ENCODE measurements around the gene TMEM115. TPM values are rescaled to one million over a fixed set of nuclear protein-coding genes. Genes with fewer than 3 reads are reported as not detected.

The TMEM115 gene
- total and polyA plus RNA-seq, 9 of the 15 experiments (the other 6 are each of a cell fraction or from before 2014, with no cell fraction given): 1.6 to 26.9 (median 14.1) TPM

- peak; percentile 75 for TF ChIP-seq REST (IDR thresholded peaks at IDR 0.05; ENCODE audit: borderline replicate concordance)
- TF ChIP-seq REST (CRISPR knock-in tag; IDR thresholded peaks at IDR 0.05; ENCODE audit: low read depth): no peak
- no peak for TF ChIP-seq ZNF668 (CRISPR knock-in tag; IDR thresholded peaks at IDR 0.05)
- no peak for TF ChIP-seq ZNF75A (CRISPR knock-in tag; IDR thresholded peaks at IDR 0.05)
- TF ChIP-seq THRB (CRISPR knock-in tag; conservative IDR thresholded peaks at IDR 0.05): no peak
- TF ChIP-seq NFXL1 (CRISPR knock-in tag; IDR thresholded peaks at IDR 0.05): no peak
- TF ChIP-seq BHLHE40 (IDR thresholded peaks at IDR 0.05; ENCODE audit: low read length): no peak
- no peak for TF ChIP-seq ZNF764 (CRISPR knock-in tag; IDR thresholded peaks at IDR 0.05; ENCODE audit: low read depth)
- no peak for TF ChIP-seq HDGF (IDR thresholded peaks at IDR 0.05)
- no peak for TF ChIP-seq WHSC1 (IDR thresholded peaks at IDR 0.05; ENCODE audit: low read length)
- no peak for TF ChIP-seq ZNF232 (CRISPR knock-in tag; IDR thresholded peaks at IDR 0.05)
- TF ChIP-seq TAF15 (IDR thresholded peaks at IDR 0.05; ENCODE audit: low read depth, low read length): no peak
- no peak for TF ChIP-seq HMGN3 (IDR thresholded peaks at IDR 0.05; ENCODE audit: borderline replicate concordance, extremely low read depth, insufficient read length, low read depth, low read length)
- 0 out of 2 replicates have a peak, but pooled peaks have one; percentile 16 for TF ChIP-seq KLF16 (IDR thresholded peaks at IDR 0.05)
- peak; percentile 53; the same call in 1 of the 2 replicates for TF ChIP-seq CC2D1A (IDR thresholded peaks at IDR 0.05)
- TF ChIP-seq IFI16 (CRISPR knock-in tag; IDR thresholded peaks at IDR 0.05): no peak
- TF ChIP-seq ZNF431 (CRISPR knock-in tag; IDR thresholded peaks at IDR 0.05): no peak
- no peak for TF ChIP-seq HNRNPL (IDR thresholded peaks at IDR 0.05; ENCODE audit: low read depth, low read length)
- 0 out of 4 replicates have a peak, but pooled peaks of 1 of the 2 experiments have one; percentile 24 for TF ChIP-seq HDAC1 (IDR thresholded peaks at IDR 0.05)
- no peak for TF ChIP-seq ZKSCAN8 (CRISPR knock-in tag; IDR thresholded peaks at IDR 0.05)
Measured at GRCh38 chr3:50324351-50325112, 34.8 kb downstream of the TMEM115 start (continued).
